Measurements from ENCODE around the gene TES. TPM values are rescaled to one million over a fixed set of nuclear protein-coding genes. Genes with fewer than 3 reads are reported as not detected.

The TES gene
- total RNA-seq, 1 experiment from 2014 or later: 120 TPM

GRCh38 chr7:116273283-116273917 lies 63.1 kb downstream of the TES start:
- H3K27ac ChIP-seq (ENCODE audit: low read length): peak overlapping the region; percentile 96

GRCh38 chr7:116273918-116274301 lies 63.6 kb downstream of the TES start:
- TF ChIP-seq EZH2 (IDR thresholded peaks at IDR 0.05; ENCODE audit: low read length, unreplicated experiment) (no peak), EZH2phosphoT487 (IDR thresholded peaks at IDR 0.05; ENCODE audit: borderline replicate concordance, low read length) (no peak)
- TF ChIP-seq, protein P1, sequence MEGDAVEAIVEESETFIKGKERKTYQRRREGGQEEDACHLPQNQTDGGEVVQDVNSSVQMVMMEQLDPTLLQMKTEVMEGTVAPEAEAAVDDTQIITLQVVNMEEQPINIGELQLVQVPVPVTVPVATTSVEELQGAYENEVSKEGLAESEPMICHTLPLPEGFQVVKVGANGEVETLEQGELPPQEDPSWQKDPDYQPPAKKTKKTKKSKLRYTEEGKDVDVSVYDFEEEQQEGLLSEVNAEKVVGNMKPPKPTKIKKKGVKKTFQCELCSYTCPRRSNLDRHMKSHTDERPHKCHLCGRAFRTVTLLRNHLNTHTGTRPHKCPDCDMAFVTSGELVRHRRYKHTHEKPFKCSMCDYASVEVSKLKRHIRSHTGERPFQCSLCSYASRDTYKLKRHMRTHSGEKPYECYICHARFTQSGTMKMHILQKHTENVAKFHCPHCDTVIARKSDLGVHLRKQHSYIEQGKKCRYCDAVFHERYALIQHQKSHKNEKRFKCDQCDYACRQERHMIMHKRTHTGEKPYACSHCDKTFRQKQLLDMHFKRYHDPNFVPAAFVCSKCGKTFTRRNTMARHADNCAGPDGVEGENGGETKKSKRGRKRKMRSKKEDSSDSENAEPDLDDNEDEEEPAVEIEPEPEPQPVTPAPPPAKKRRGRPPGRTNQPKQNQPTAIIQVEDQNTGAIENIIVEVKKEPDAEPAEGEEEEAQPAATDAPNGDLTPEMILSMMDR (conservative IDR thresholded peaks at IDR 0.05; ENCODE audit: low read depth, low read length): no peak
- Histone ChIP-seq H3K4me2 (ENCODE audit: low read length) (peak overlapping the region; percentile 83), H2AFZ (ENCODE audit: low read length) (0 out of 2 replicates have a peak overlapping the region, but pooled peaks have one; percentile 35)

More at GRCh38 chr7:116273283-116273917, 63.1 kb downstream of the TES start:
- peak overlapping the region; percentile 83 for H3K4me2 ChIP-seq (ENCODE audit: low read length)
- POLR2A ChIA-PET (ENCODE audit: unreplicated experiment): interaction anchor here (0.6 kb wide), 4 partner anchors 14 to 661 kb away, joined by 3 to 5 read pairs (median 4); no protein-coding TSS in a partner anchor
- ATAC-seq (peak; percentile 53), DNase-seq (peak; percentile 81)
- H3K27me3 ChIP-seq (ENCODE audit: low read length): no peaks in the 10 kb centered on the region
- TF ChIP-seq, protein P1 (conservative IDR thresholded peaks at IDR 0.05; ENCODE audit: low read depth, low read length): no peak
- TF ChIP-seq EZH2 (IDR thresholded peaks at IDR 0.05; ENCODE audit: low read length, unreplicated experiment) (no peak), EZH2phosphoT487 (IDR thresholded peaks at IDR 0.05; ENCODE audit: borderline replicate concordance, low read length) (no peak)
- no TSS peak for BruUV-seq (replicated peaks)
- peaks cover 50% of the 10 kb centered on the region for H3K4me1 ChIP-seq (ENCODE audit: insufficient read depth, low read length)
- H3K9ac ChIP-seq (ENCODE audit: low read length): peak overlapping the region; percentile 64
- H4K20me1 ChIP-seq (ENCODE audit: low read length): no peaks in the 10 kb centered on the region
- CTCF ChIA-PET: no interaction called here
- intact Hi-C loops (cut with micrococcal nuclease): loop anchor here (1.0 to 5.0 kb wide), 4 partner anchors 67 to 299 kb away; no protein-coding TSS in a partner anchor
- no peaks in the 10 kb centered on the region for H3K79me2 ChIP-seq (ENCODE audit: low read length)
- no peaks in the 10 kb centered on the region for H3K9me3 ChIP-seq (ENCODE audit: low read length)
- H3K36me3 ChIP-seq (ENCODE audit: low read depth, low read length): 0 out of 2 replicates have a peak, but pooled peaks cover 2% of the 10 kb centered on the region
- 0 out of 2 replicates have a peak overlapping the region, but pooled peaks have one; percentile 7 for H3K4me3 ChIP-seq (ENCODE audit: low read length)
- peaks cover 21% of the 10 kb centered on the region for H3F3A ChIP-seq (ENCODE audit: low read length, unreplicated experiment)
- no peaks in the 10 kb centered on the region for H3K9me2 ChIP-seq (replicated peaks; ENCODE audit: low read length)
- H2AFZ ChIP-seq (ENCODE audit: low read length): 0 out of 2 replicates have a peak overlapping the region, but pooled peaks have one; percentile 35

More at GRCh38 chr7:116273918-116274301, 63.6 kb downstream of the TES start:
- intact Hi-C loops (cut with micrococcal nuclease): loop anchor here (1.0 to 5.0 kb wide), 5 partner anchors 29 to 298 kb away; no protein-coding TSS in a partner anchor
- no peaks in the 10 kb centered on the region for H3K9me3 ChIP-seq (ENCODE audit: low read length)
- ATAC-seq (no peak), DNase-seq (no peak)
- 0 out of 2 replicates have a peak, but pooled peaks cover 2% of the 10 kb centered on the region for H3K36me3 ChIP-seq (ENCODE audit: low read depth, low read length)
- no peaks in the 10 kb centered on the region for H4K20me1 ChIP-seq (ENCODE audit: low read length)
- 0 out of 2 replicates have a peak overlapping the region, but pooled peaks have one; percentile 7 for H3K4me3 ChIP-seq (ENCODE audit: low read length)
- ChIA-PET CTCF (no interaction called here), POLR2A (ENCODE audit: unreplicated experiment) (interaction anchor here (0.6 kb wide), 3 partner anchors 14 to 661 kb away, joined by 3 to 4 read pairs (median 3); no protein-coding TSS in a partner anchor)
- peaks cover 50% of the 10 kb centered on the region for H3K4me1 ChIP-seq (ENCODE audit: insufficient read depth, low read length)
- BruUV-seq (replicated peaks): no TSS peak
- peak overlapping the region; percentile 96 for H3K27ac ChIP-seq (ENCODE audit: low read length)
- H3K9ac ChIP-seq (ENCODE audit: low read length): 0 out of 2 replicates have a peak overlapping the region, but pooled peaks have one; percentile 19
- H3F3A ChIP-seq (ENCODE audit: low read length, unreplicated experiment): peaks cover 21% of the 10 kb centered on the region
- no peaks in the 10 kb centered on the region for H3K27me3 ChIP-seq (ENCODE audit: low read length)
- no peaks in the 10 kb centered on the region for H3K79me2 ChIP-seq (ENCODE audit: low read length)
- H3K9me2 ChIP-seq (replicated peaks; ENCODE audit: low read length): no peaks in the 10 kb centered on the region
